Measurements from ENCODE around the gene RHOB.
"Not testable (repeated sequence)": the region's sequence is repeated elsewhere in the genome, so short reads cannot be mapped to it uniquely, and the experiment has no call there.

RHOB gene

GRCh38 chr2:20422402-20423271 is 24.2 kb upstream of the RHOB start:
- FAIRE-seq (no peak), DNase-seq (ENCODE audit: insufficient read length, low spot score) (no peak)

- no peak for DNase-seq (ENCODE audit: insufficient read length, low spot score)
- FAIRE-seq = no peak
These were observed 23.5 kb upstream of the RHOB start for GRCh38 chr2:20423359-20423758.

GRCh38 chr2:20423847-20424246 is 23.0 kb upstream of the RHOB start:
- FAIRE-seq (no peak), DNase-seq (ENCODE audit: insufficient read length, low spot score) (no peak)

GRCh38 chr2:20424300-20425290 is 22.3 kb upstream of the RHOB start:
- DNase-seq (ENCODE audit: insufficient read length, low spot score) = peak; percentile 46
- FAIRE-seq = peak; percentile 95

GRCh38 chr2:20425371-20425881 is 21.4 kb upstream of the RHOB start:
- no peak for DNase-seq (ENCODE audit: insufficient read length, low spot score)
- FAIRE-seq = no peak

- FAIRE-seq = peak; percentile 26
These were observed 21.0 kb upstream of the RHOB start for GRCh38 chr2:20425884-20426283.

GRCh38 chr2:20427931-20428526 is 18.8 kb upstream of the RHOB start:
- DNase-seq (ENCODE audit: insufficient read length, low spot score) (no peak), FAIRE-seq (no peak)

More at GRCh38 chr2:20425884-20426283, 21.0 kb upstream of the RHOB start:
- no peak for DNase-seq (ENCODE audit: insufficient read length, low spot score)

- DNase-seq (ENCODE audit: insufficient read length, low spot score) = no peak
- FAIRE-seq = peak; percentile 4
These were observed 18.0 kb upstream of the RHOB start for GRCh38 chr2:20428717-20429490.

- DNase-seq (ENCODE audit: insufficient read length, low spot score) = no peak
- FAIRE-seq = peak; percentile 94
These were observed 17.3 kb upstream of the RHOB start for GRCh38 chr2:20429528-20429927.

GRCh38 chr2:20430035-20430434 is 16.8 kb upstream of the RHOB start:
- DNase-seq (ENCODE audit: insufficient read length, low spot score) (no peak), FAIRE-seq (no peak)

GRCh38 chr2:20430461-20431300 is 16.2 kb upstream of the RHOB start:
- no peak for DNase-seq (ENCODE audit: insufficient read length, low spot score)
- FAIRE-seq = no peak

GRCh38 chr2:20431301-20431698 is 15.6 kb upstream of the RHOB start:
- FAIRE-seq (no peak), DNase-seq (ENCODE audit: insufficient read length, low spot score) (no peak)

- FAIRE-seq = no peak
- no peak for DNase-seq (ENCODE audit: insufficient read length, low spot score)
These were observed 15.1 kb upstream of the RHOB start for GRCh38 chr2:20431772-20432171.

- DNase-seq (ENCODE audit: insufficient read length, low spot score) = no peak
- FAIRE-seq = no peak
These were observed 14.2 kb upstream of the RHOB start for GRCh38 chr2:20432714-20433113.

GRCh38 chr2:20433249-20433648 is 13.6 kb upstream of the RHOB start:
- DNase-seq (ENCODE audit: insufficient read length, low spot score) (no peak), FAIRE-seq (no peak)

GRCh38 chr2:20433946-20434553 is 12.8 kb upstream of the RHOB start:
- FAIRE-seq (no peak), DNase-seq (ENCODE audit: insufficient read length, low spot score) (no peak)

GRCh38 chr2:20434588-20435294 is 12.1 kb upstream of the RHOB start:
- no peak for DNase-seq (ENCODE audit: insufficient read length, low spot score)
- no peak for FAIRE-seq

- FAIRE-seq = not testable (repeated sequence)
These were observed 11.4 kb upstream of the RHOB start for GRCh38 chr2:20435456-20435855.

More at GRCh38 chr2:20435456-20435855, 11.4 kb upstream of the RHOB start:
- DNase-seq (ENCODE audit: insufficient read length, low spot score) = not testable (repeated sequence)

Data from GM19239 (cell line).